Esophagus squamous epithelium (tissue), 4 donors: ENCODE results near the gene C1orf21.

Source experiments
- CTCF ChIP-seq, 6 experiments: fragments of 450-650 bp in 4 of 6; fragments of 200-600 bp in 2 of 6; sonication (generic) in 2 of 6; IDR thresholded peaks; one replicate each; pipeline ENCODE4 v1.5.1; 2016 to 2019; ENCODE audit warnings: antibody characterized with exemption in 6 of 6, mild to moderate bottlenecking in 4 of 6, moderate library complexity in 4 of 6
- POLR2A ChIP-seq, 4 donors: fragments of 450-650 bp; IDR thresholded peaks; one replicate each; pipeline ENCODE4 v1.6.1; 2017; ENCODE audit warnings: antibody characterized with exemption in 4 of 4, mild to moderate bottlenecking in 4 of 4, moderate library complexity in 3 of 4

GRCh38 chr1:184354719-184355118 lies 32.1 kb upstream of the C1orf21 start:
- TF ChIP-seq CTCF (IDR thresholded peaks at IDR 0.05) (no peak), POLR2A (IDR thresholded peaks at IDR 0.05) (no peak)
